Lung microvascular endothelial cell (primary cell): Measurements from ENCODE around the gene MAML2. TPM values are rescaled to one million over a fixed set of nuclear protein-coding genes. Genes with fewer than 3 reads are reported as not detected.

Experiments
- DNase-seq, 2 donors: peaks; one replicate each; pipeline versions ENCODE4 v3.0.0 to v3.0.0-alpha.2; 2010; ENCODE audit warnings: low read depth in 2 of 2
- total RNA-seq: library from RNA; depleted of rRNA; stranded (reverse); fragments of >200 nt; gene quantifications from 2 replicates; pipeline ENCODE4 v1.2.1, GENCODE V29; 2014

Gene MAML2
- total RNA-seq, 1 donor from 2014 or later, result 5.2 TPM

DNA sequence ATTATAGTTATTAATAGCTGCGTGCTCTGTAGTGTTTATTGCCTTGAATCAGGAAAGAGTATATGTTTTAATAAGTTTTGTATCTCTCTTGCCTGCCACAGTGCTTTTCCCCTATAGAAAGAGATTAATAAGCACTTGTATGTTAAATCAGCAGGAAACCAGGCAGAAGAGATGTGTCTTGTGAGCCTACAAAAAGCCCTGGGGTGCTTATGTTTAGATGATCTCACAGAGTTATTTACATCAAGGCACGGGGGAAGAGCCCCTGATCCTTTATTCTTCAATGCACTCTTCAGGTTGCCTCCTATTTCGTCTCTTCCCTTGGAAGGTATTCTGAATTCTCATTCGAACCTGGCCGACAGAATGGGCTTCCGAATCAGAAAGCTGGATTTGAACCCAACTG lies 183.0 kb downstream of the MAML2 start:
- DNase-seq, result no peak

DNA sequence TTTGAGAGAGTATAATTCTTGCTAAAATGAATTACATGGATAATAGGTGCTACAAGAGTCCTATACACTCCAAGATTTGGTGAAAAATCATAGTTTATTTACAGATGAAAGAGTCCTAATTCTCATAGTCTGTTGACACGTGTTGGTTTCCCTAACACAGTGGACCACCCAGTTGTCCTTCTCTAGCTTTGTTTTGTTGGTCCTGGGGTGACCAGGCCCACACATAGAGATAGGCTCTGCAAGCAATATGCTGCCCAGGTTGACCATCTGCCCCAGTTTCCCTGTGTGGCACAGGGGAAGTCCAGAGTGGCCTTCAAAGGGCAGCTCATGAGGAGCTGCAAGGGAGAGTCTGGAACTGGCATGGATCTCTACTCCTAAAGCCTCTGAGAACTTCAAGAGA lies 184.9 kb downstream of the MAML2 start:
- DNase-seq, result no peak

DNA sequence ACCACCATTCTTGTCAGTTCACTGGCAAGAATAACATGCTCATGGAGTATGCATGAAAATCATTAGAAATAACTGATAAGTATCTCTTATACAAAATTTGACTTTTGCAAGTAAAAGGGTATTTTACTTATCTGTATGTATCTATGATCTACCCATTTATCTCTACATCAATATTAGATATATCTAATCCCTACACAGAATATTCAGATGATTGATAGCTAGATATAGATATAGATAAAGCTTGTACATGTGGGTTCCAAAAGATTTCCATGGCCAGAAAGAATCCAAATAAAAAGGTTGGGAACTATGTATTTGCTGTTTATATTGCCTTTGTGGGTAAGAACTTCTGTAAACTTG lies 185.5 kb downstream of the MAML2 start:
- DNase-seq, result no peak

DNA sequence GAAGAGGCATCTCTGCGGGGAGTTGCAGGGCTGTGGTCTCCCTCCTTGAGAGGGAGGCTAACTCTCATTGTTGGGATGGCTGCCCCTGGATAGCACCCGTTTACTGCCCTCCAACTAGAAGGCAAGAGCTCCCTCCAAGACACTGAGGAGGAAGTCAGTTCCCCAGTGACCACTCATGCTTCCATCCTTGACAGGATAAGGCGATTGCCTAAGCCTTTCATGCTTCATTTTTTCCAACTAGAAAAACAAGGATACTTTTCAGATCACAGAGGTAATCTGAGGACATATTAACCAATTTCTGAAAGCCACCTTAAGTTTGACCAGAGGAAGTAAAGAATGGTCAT lies 186.6 kb downstream of the MAML2 start:
- DNase-seq, result no peak

DNA sequence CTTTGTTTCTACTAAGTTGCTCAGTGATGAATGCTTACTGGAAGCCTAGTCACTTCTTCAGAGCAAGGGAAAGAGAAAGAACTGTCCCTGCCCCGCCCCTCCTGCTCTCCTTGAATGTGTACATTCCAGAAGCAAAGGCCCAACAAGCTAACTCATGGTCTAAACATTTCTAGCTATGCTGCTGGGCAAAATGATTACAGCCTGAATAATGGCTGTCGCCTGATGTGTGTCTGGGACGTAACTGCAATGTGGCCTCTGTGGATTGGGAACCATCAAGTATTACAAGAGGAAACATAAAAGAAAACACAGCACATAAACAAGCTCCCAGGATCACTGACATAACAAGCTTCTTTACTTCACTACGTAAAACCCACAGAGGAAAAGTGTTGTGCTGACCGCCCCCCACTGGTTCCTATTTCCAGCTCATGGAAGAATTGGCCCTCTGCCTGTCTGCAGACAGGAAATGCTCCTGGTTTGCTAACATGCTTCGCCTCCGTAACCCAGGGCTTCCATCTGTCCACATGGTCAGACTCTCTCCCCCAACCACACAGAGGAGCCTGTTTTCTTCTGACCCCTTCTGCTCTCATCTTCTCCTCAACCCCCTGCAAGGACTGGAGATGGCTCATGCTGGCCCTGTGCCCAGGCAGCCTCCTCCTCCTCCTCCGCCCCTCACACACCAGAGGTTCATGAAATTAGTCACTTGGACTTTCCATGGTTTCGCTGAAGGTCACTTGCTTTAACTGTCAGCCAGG lies 187.2 kb downstream of the MAML2 start:
- peak; percentile 92 to 97 for DNase-seq

DNA sequence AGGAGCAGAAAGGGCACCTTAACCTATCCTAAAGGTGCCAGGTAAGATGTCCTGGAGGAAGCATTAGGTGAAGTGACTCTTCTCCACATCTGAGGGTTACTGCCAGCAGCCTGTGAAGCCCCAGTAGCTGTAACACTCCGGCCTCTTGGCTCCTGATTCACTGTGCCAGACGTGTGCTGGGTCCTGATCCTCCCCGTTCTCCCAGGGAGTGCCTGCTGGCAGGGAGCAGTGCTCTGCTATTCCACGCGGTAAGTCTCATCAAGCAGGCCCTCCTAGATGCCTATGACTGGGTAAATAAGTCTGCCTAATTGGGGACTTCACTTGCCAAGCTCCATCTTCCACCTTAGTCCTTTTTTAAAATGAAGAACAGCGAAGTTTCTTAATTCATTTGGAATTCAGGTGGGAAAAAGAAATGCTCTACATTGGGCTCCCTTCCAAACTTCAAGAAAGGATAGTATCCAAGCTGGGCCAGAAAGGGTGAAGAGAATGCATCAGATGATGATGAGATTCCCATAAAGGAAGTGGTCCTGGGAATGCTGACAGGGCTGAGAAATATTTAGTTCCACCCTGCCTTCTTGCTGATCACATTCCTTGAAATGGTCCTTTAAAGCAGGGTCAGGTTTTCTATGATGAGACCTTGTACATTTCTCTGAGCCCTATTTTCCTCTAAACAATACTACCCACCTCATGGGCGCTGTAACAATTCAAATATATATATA lies 188.0 kb downstream of the MAML2 start:
- DNase-seq, result peak in 1 of 2 donors; percentile 39

DNA sequence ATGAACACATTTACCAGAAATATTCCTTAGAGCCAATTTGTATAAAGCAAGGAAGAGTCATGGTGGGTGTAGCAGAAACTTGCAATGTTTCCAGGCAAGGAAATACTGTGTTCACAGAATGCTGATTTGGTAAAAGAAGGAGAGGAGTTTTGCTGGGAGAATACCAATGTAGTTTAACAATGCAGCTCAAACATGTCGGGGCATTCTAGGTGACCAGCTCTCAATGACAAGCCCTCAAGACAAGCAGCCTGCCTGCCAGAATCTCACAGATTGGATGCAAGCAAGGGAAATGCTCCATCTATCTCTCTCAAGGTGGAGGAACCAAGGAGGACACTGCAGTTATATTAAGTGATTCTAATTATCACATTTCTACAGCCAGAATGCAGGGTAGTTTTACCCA lies 190.4 kb downstream of the MAML2 start:
- DNase-seq, result no peak

DNA sequence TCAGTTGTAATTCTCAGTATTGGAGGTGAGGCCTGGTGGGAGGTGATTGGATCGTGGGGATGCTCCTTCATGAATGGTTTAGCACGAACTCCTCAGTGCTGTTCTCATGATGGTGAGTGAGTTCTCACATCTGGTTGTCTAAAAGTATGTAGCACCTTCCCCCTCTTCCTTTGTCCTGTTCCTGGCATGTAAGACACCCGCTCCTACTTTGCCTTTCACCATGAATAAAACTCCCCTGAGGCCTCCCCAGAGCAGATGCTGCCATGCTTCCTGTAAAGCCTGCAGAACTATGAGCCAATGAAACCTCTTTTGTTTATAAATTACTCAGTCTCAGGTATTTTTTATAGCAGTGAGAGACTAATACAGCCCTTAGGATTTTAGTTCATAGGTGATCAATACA lies 191.5 kb downstream of the MAML2 start:
- no peak for DNase-seq

DNA sequence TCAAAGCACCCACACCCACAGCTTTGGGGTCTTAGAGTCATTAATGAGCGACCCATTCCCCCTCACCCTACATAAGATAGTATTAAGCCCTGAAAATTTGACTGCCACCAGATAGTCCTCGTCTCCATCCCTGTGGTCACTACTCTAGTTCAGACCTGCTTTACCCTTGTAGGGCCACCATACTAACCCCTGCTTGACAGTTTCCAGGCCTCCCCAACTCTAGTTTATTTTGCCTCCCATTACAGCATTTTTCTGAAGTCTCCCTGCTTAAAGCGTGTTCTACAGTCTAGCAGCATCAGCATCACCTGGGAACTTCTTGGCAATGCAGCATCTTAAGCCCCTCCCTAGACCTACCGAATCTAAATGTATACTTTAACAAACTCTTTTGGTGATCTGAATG lies 192.4 kb downstream of the MAML2 start:
- DNase-seq, result no peak

DNA sequence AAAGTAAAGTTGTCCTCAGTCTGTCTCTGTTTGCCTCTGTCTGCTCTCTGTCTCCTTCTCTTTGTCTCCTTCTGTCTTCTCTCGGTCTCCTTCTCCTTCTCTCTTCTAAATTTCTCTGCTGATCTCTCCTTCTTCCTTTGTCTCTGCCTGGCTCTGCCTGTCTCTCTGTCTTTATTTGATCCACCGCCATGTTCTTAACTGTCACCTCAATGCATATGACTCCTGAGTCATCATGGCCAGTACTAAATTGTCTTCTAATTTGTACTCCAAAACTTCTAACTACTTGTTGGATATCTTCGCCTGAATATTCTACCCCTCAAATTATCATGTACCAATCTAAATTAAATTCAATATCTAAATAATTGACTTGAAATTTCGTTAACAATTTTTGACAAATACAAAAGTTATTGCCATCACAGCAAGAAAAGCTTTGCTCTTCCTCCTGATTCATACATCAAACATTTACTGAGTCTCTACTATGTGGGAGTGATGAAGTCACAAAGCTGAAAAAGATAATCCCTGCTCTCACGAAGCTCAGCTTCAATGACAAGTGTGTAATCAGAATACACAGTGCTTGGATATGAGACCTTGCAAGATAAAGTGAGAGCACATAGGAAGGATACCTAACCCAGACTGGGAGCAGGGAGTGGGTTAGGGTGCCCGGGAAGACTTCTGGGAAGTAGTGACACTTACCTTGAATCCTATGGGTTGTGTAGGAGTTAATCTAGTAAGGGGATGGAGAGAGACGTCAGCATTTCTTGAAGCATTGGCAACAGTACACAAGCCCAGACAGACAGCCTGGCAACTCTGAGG lies 193.0 kb downstream of the MAML2 start:
- DNase-seq, result no peak

DNA sequence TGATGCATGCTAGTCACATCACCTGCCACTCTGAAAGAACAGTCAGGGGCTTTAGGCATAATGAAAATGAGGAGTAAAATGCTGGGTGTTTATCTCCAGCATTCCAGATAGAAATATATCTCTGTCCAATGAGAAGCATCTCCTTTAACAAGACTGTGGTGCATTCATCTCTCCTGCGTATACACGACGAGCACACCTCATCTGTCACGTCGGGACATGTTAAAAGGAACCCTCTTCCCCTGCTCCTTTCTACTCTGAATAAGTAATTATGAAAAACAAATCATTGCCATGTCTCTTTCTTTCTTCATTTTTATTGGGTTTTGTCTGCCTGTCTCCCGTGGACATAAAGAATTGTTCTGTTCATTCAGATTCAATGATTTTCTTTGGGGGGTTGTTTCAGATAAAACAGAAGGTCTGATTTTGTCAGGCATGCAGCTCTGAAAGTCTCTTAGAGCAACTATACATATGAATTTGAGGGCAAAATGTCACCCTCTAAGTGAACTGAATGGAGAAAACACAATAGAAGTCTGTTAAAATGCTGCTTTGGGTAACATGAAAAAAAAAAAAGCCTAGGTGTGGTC lies 195.0 kb downstream of the MAML2 start:
- DNase-seq, result no peak

DNA sequence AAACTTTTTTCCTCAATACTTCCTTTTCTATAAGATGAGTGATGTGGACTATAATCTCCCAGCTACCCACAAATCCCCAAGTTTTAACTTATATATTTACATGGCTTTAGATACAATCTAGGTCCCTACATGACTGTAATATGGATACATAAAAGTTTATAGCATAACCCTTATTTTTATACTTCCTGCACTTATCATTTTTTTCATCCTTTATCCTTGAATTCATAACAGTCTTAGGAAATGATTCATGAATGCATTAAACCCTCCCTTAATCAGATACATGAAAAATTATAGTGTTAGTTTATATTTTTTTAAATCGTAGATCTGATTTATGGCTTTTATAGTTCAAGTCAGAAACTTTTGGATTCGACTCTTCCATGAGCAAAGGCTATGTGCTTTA lies 195.8 kb downstream of the MAML2 start:
- peak in 1 of 2 donors; percentile 15 for DNase-seq

DNA sequence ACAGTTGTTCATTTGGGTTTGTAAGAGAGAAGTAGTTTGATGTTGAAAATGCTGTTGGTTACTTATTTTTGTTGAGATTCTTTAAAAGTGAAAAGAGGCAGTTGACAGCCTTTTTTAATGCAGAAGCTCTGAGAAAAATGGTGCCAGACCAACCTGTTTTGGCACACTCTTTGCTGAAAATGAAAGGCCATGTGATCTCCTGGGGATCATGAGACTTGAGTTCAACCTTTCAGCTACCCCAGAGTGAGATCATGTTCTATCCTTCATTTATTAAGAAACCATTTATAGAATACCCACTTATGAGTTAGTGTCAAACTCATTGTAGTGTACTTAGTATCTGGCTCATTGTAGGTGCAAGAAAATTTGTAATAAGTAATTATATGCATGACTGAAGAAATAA lies 196.2 kb downstream of the MAML2 start:
- no peak for DNase-seq

DNA sequence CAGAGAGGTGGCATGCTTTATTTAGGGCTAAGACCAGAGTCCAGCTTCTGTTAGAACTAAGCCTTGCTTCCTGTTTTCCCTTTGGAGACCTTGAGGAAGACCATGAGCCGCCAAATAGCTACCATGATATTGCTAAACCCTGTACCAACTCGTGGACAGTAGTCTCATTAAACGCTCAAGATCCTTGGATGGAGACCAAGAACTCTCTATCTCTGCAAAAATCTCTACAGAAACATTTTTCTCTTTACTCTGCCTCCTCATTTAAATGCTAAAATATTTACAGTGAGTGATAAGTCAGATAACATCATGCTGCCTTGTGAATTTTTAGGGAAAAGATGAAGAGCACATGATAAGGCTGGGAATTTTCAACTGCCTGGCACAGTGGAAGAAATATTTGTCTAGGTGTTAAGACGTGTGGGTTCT lies 197.8 kb downstream of the MAML2 start:
- DNase-seq, result peak in 1 of 2 donors; percentile 36

DNA sequence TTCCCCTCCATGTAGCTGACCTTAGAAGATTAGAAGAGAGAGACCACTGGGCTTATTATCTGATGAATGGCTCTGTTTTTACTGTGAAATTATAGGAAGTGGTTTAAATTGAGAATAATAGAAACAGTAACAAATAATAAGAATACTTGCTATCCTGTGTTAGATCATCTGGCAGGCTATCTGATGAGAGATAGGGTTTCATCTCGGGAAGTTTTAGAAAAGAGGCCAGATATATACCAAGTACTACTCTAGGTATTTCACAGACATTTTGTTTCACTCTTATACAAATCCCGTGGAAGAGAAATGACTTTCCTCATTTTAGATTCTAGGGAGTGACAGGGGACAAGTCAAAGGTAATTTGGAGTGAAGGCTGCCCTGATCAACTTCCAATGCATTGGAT lies 198.4 kb downstream of the MAML2 start:
- DNase-seq, result no peak

DNA sequence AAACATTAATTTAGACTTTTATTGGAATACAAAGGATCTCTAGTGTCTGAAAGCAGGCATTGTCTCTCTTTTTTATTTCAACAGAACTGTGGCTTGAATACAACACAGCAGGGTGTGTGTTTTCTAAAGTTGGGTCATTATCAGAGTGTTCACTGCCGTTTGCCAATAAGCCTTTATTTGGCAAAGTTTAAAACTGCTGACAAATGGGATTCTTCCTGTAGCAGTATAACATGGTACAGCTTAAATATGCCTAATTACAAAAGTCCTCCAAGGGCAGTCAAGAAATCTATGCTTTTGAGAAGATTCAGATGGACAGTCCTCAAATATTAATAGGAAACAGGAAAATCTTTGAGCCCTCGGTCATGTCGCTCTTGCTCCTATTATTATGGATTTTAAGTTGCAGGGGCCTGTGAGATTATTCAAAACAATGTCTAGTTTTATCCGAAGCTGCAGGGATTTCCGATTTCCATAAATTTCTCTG lies 199.9 kb downstream of the MAML2 start:
- peak; percentile 22 to 62 for DNase-seq

DNA sequence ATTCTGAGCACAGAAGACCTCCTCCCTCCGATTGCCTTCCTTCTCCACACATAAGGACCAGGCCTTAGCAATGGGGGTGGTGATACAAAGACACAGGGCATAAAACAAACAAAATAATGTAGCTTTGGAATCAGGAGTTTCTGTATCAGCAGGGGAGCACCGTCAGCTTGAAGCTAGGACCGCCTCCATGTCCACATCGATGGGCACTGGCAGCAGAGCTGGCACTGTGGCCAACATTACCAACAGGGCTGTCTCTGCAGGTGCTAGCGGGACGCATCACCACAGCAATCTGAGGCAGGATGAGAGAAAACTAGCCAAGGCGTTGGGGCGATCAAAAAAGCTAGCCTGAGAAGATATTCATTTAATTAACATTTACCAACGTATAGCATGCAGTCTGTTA lies 201.4 kb downstream of the MAML2 start:
- DNase-seq, result no peak

DNA sequence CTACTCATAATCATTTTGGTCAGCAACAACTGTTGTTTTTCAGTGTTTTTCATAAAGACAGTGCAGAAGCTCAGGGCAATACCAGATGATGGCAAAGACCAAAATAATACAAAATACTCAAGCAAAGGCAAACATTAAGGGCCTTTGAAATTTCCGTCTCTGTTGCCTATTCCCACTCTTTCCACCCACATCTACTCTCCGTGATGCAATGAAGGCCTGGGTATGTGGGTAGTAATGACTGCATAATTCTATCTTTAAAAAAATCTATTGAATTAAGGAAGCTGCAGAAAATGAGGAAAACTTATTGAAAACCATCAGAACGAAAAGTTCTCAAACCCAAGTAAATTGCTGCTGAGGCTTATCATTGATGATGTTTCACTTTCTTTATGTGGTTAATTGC lies 203.3 kb downstream of the MAML2 start:
- no peak for DNase-seq

DNA sequence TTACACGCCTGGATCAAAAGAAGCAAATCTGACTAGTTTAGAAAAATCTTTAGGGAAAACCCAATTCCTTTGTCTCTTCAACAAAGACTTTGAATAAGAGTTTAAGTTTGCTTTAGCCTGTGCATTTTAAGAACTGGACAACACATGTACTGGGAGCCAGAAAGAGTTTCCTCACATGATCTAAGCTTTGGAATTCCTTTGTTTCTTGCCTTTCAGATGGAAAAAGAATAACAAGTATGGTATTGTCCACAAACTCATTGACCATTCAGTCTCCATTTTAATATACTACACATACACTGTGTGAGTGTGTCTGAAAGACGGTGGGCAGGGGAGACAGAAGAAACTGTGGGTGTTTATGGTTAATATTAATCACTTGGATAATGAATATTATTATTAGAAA lies 205.6 kb downstream of the MAML2 start:
- peak; percentile 28 to 60 for DNase-seq

DNA sequence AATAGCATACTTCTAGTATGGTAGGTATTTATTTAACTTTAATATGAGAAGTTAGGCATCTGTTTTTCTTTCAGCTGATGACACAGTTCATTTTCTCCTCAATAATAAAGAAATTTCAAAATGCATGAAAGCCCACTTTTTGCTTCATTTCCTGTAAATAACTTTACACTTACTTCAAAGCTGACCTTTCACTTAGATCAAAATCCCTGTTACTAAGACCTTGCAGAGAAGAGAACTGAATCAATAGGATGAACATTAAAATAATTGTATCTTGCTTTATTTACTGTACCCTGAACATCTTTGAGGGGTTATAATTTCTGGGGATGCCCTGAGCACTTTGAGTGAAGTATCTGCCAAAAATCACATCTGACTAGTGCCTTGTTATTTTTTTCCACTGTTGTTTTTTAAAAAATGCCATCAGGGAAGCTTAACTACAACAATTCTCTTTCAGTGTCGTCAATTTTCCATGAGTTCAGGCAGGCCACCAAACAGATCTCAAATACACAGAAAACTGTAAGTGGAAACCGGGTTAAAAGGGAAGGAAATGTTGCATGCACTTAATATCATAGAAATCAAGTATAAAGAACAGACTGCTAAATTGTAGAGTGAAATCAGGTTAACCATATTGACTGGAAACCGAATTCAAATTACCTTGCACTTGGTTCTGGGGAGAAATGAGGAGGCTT lies 206.2 kb downstream of the MAML2 start:
- peak; percentile 38 to 97 for DNase-seq

DNA sequence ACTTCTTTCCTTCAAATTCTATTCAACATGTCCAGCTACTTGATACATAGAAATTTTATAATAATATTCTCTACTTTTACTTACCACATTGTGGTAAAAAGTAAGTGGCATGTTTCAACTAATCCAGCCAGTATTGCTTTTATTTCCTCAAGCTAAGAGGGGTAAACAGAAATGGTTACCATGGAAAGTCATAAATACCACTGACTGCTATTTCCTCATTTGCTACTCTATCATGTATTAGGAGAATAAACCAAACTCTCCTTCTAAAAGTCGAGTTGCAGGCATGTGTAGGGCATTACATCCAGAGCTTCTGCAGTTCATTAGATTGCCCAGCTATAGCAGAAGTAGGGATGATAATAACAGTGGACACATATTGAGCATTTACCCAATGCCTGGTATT lies 208.4 kb downstream of the MAML2 start:
- peak; percentile 75 to 80 for DNase-seq
